HepG2 (cell line): ENCODE measurements around the gene PAIP2. TPM values are rescaled to one million over a fixed set of nuclear protein-coding genes. Genes with fewer than 3 reads are reported as not detected.

Experiments used
- HDAC2 ChIP-seq: sonication (generic); formaldehyde crosslinking; IDR thresholded peaks from 2 replicates; pipeline ENCODE4 v1.4.0; 2020; ENCODE audit warnings: missing genetic modification reagents
- IKZF4 ChIP-seq: sonication (generic); formaldehyde crosslinking; IDR thresholded peaks from 2 replicates; pipeline ENCODE4 v1.5.1; 2020; ENCODE audit warnings: borderline replicate concordance, mild to moderate bottlenecking, low read depth, missing genetic modification reagents; ENCODE audit errors: not compliant biosample characterization
- KAT7 ChIP-seq: IDR thresholded peaks from 2 replicates; pipeline ENCODE4 v1.6.1; 2018; ENCODE audit warnings: borderline replicate concordance, missing compliant biosample characterization
- KLF15 ChIP-seq: sonication (generic); formaldehyde crosslinking; IDR thresholded peaks from 2 replicates; pipeline ENCODE4 v1.8.1; 2023; ENCODE audit warnings: borderline replicate concordance, mild to moderate bottlenecking, inconsistent platforms, missing genetic modification reagents, mixed read lengths
- KLF6 ChIP-seq: IDR thresholded peaks from 2 replicates; pipeline ENCODE4 v1.8.0; 2016; ENCODE audit warnings: missing biosample characterization, missing genetic modification reagents
- MYNN ChIP-seq: sonication (generic); formaldehyde crosslinking; IDR thresholded peaks from 2 replicates; pipeline ENCODE4 v1.4.0; 2020; ENCODE audit warnings: mild to moderate bottlenecking, low read depth, missing genetic modification reagents
- NR2C2 ChIP-seq: sonication (generic); formaldehyde crosslinking; IDR thresholded peaks from 2 replicates; pipeline ENCODE4 v1.4.0; 2020; ENCODE audit warnings: missing genetic modification reagents, mild to moderate bottlenecking, moderate library complexity, borderline replicate concordance
- PPARG ChIP-seq: conservative IDR thresholded peaks from 2 replicates; pipeline ENCODE4 v1.6.1; 2016; ENCODE audit warnings: missing biosample characterization, missing genetic modification reagents
- RBM39 ChIP-seq: fragments of 200-400 bp; formaldehyde crosslinking; IDR thresholded peaks from one replicate; pipeline ENCODE4 v1.6.1; 2018; ENCODE audit warnings: antibody characterized with exemption, mild to moderate bottlenecking, low read depth, low read length; ENCODE audit not compliant: poor library complexity, severe bottlenecking
- SAP130 ChIP-seq: IDR thresholded peaks from 2 replicates; pipeline ENCODE4 v1.6.1; 2016; ENCODE audit warnings: low read depth
- SCMH1 ChIP-seq: sonication (generic); formaldehyde crosslinking; IDR thresholded peaks from 2 replicates; pipeline ENCODE4 v1.9.0; 2021; ENCODE audit warnings: missing genetic modification reagents, mild to moderate bottlenecking, borderline replicate concordance
- SOX6 ChIP-seq, 2 experiments: fragments of 450-650 bp in 1 of 2; sonication (generic) in 1 of 2; formaldehyde crosslinking in 1 of 2; IDR thresholded peaks; 2 replicates each; pipeline versions ENCODE4 v1.4.0 to v1.6.1; 2017 to 2020; ENCODE audit warnings: antibody characterized with exemption in 1 of 2, mild to moderate bottlenecking in 1 of 2, missing genetic modification reagents in 1 of 2
- TARDBP ChIP-seq: sonication (generic); formaldehyde crosslinking; IDR thresholded peaks from 2 replicates; pipeline ENCODE4 v1.8.0; 2022; ENCODE audit warnings: mild to moderate bottlenecking, missing genetic modification reagents
- ZBTB3 ChIP-seq: sonication (generic); formaldehyde crosslinking; IDR thresholded peaks from 2 replicates; pipeline ENCODE4 v1.4.0; 2020; ENCODE audit warnings: low read depth, mild to moderate bottlenecking, moderate library complexity, missing genetic modification reagents, borderline replicate concordance
- ZNF230 ChIP-seq: sonication (generic); formaldehyde crosslinking; IDR thresholded peaks from 2 replicates; pipeline ENCODE4 v1.4.0; 2020; ENCODE audit warnings: mild to moderate bottlenecking, missing genetic modification reagents
- ZNF431 ChIP-seq: sonication (generic); formaldehyde crosslinking; IDR thresholded peaks from 2 replicates; pipeline ENCODE4 v1.9.0; 2022; ENCODE audit warnings: missing genetic modification reagents, low read depth, mild to moderate bottlenecking, borderline replicate concordance
- ZNF703 ChIP-seq: sonication (generic); formaldehyde crosslinking; IDR thresholded peaks from 2 replicates; pipeline ENCODE4 v1.5.1; 2020; ENCODE audit warnings: missing genetic modification reagents, mild to moderate bottlenecking, moderate library complexity, borderline replicate concordance
- ZNF766 ChIP-seq: sonication (generic); formaldehyde crosslinking; IDR thresholded peaks from 2 replicates; pipeline ENCODE4 v1.5.0; 2020; ENCODE audit warnings: missing genetic modification reagents, borderline replicate concordance
- ZSCAN21 ChIP-seq: sonication (generic); formaldehyde crosslinking; IDR thresholded peaks from 2 replicates; pipeline ENCODE4 v1.8.0; 2022; ENCODE audit warnings: mild to moderate bottlenecking, missing genetic modification reagents, moderate library complexity, borderline replicate concordance
- polyA plus RNA-seq, 8 experiments: library from polyadenylated mRNA; depleted of rRNA in 3 of 8; stranded (reverse) in 7 of 8; unstranded in 1 of 8; fragments of >200 nt; fragmentation: Illumina TruSeq in 4 of 8; extraction: Trizol in 4 of 8; gene quantifications; 2 replicates each; pipeline versions ENCODE4 v1.2.1 to v1.2.3, GENCODE V29; 2011 to 2016; ENCODE audit warnings: low read depth in 4 of 8, missing spikeins in 1 of 8, mixed read lengths in 1 of 8; ENCODE audit not compliant: insufficient read depth in 1 of 8
- total RNA-seq, 5 experiments: library from RNA; depleted of rRNA; stranded (reverse); fragments of >200 nt; fragmentation: Illumina TruSeq; extraction: Trizol; gene quantifications; 2 replicates each; pipeline ENCODE4 v1.2.3, GENCODE V29; 2016; ENCODE audit warnings: low read depth in 1 of 5
- TF ChIP-seq, protein P1 (sequence below): sonication (generic); formaldehyde crosslinking; IDR thresholded peaks from 2 replicates; pipeline ENCODE4 v1.4.0; 2020; ENCODE audit warnings: missing genetic modification reagents, low read depth, mild to moderate bottlenecking, borderline replicate concordance
- TF ChIP-seq, protein P2 (sequence below): conservative IDR thresholded peaks from 2 replicates; pipeline ENCODE4 v1.6.1; 2018; ENCODE audit warnings: missing genetic modification reagents
- TF ChIP-seq, protein P3 (sequence below): sonication (generic); formaldehyde crosslinking; IDR thresholded peaks from 2 replicates; pipeline ENCODE4 v1.8.1; 2023; ENCODE audit warnings: missing genetic modification reagents, mild to moderate bottlenecking, borderline replicate concordance
- TF ChIP-seq, protein P4 (sequence below): sonication (generic); formaldehyde crosslinking; conservative IDR thresholded peaks from 2 replicates; pipeline ENCODE4 v1.8.0; 2022; ENCODE audit warnings: low read depth, missing genetic modification reagents

PAIP2 gene
- total and polyA plus RNA-seq, 2 of the 13 experiments (the other 11 are each of a cell fraction or from before 2014, with no cell fraction given), result 61.5 to 76.3 TPM

DNA sequence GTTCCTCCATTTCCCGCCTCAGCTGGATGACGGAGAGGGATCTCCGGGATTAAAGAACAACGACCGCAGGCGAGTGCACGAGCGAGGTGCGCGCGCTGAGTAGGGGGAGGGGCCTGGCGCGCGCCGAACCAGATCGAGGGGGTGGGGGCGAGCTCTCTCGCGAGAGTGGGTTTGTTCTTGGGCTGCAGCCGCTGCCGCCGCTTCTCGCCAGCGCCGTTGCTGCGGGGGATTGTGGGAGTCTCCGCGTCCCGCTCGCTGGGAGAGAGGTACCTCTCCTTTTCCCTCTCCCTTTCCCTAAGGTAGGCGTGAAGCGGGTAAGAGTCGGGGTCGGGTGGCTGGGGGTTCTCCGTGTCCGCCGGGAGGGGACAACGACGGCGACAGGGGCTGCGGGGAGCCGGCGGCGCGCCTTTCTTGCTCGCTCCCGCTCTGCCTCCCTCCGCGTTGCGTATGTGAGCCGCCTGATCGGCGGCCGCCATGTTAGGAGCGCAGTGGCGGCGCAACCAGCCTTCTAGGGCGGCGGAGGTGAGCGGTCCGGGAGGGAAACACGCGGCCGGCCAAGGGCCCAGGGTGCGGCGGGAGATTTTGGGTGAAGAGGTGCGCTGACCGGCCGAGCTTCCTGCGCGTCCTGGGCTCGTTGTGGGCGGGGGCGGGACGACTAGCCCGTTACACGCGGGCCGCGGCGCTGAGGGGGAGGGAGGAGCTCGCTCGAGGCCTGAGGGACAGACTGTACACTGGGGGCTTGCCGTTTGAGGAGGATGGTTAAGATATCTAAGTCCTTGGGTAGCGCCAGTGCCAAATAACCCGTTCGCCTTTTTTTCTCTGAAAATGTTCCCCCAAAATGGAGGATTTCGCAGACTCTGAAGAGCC lies 47.9 kb upstream of the PAIP2 start, which contains the start of gene MATR3 (continued):
- TF ChIP-seq IKZF4 (CRISPR knock-in tag) (peak; percentile 86), KLF15 (CRISPR knock-in tag) (no peak), HDAC2 (CRISPR knock-in tag) (peak; percentile 30; the same call in 1 of the 2 replicates), ZNF230 (CRISPR knock-in tag) (peak; percentile 79), ZNF766 (CRISPR knock-in tag) (0 out of 2 replicates have a peak, but pooled peaks have one; percentile 63), ZNF431 (CRISPR knock-in tag) (peak; percentile 69; the same call in 1 of the 2 replicates), TARDBP (CRISPR knock-in tag) (peak; percentile 64), SCMH1 (CRISPR knock-in tag) (no peak), NR2C2 (CRISPR knock-in tag) (peak; percentile 50; the same call in 1 of the 2 replicates), SAP130 (peak; percentile 81), ZBTB3 (CRISPR knock-in tag) (peak; percentile 80; the same call in 1 of the 2 replicates), SOX6 (IDR thresholded peaks at IDR 0.05) (no peak), SOX6 (CRISPR knock-in tag; IDR thresholded peaks at IDR 0.05) (peak; percentile 41; the same call in 1 of the 2 replicates), KAT7 (CRISPR knock-in tag) (peak; percentile 92), RBM39 (peak; percentile 94), KLF6 (peak; percentile 64; the same call in 1 of the 2 replicates), MYNN (CRISPR knock-in tag) (0 out of 2 replicates have a peak, but pooled peaks have one; percentile 31), ZNF703 (CRISPR knock-in tag) (no peak), PPARG (CRISPR knock-in tag) (no peak), ZSCAN21 (peak; percentile 73; the same call in 1 of the 2 replicates)
- TF ChIP-seq, protein P1, sequence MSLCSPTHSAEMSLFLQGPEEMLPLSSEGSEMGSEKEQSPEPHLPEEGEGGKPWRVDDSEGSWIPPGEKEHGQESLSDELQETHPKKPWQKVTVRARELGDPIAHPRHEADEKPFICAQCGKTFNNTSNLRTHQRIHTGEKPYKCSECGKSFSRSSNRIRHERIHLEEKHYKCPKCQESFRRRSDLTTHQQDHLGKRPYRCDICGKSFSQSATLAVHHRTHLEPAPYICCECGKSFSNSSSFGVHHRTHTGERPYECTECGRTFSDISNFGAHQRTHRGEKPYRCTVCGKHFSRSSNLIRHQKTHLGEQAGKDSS (CRISPR knock-in tag), result no peak
- TF ChIP-seq, protein P2, sequence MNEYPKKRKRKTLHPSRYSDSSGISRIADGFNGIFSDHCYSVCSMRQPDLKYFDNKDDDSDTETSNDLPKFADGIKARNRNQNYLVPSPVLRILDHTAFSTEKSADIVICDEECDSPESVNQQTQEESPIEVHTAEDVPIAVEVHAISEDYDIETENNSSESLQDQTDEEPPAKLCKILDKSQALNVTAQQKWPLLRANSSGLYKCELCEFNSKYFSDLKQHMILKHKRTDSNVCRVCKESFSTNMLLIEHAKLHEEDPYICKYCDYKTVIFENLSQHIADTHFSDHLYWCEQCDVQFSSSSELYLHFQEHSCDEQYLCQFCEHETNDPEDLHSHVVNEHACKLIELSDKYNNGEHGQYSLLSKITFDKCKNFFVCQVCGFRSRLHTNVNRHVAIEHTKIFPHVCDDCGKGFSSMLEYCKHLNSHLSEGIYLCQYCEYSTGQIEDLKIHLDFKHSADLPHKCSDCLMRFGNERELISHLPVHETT (CRISPR knock-in tag), result peak; percentile 45; the same call in 1 of the 2 replicates
- TF ChIP-seq, protein P3, sequence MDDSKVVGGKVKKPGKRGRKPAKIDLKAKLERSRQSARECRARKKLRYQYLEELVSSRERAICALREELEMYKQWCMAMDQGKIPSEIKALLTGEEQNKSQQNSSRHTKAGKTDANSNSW, result peak; percentile 91; the same call in 1 of the 2 replicates
- TF ChIP-seq, protein P4, sequence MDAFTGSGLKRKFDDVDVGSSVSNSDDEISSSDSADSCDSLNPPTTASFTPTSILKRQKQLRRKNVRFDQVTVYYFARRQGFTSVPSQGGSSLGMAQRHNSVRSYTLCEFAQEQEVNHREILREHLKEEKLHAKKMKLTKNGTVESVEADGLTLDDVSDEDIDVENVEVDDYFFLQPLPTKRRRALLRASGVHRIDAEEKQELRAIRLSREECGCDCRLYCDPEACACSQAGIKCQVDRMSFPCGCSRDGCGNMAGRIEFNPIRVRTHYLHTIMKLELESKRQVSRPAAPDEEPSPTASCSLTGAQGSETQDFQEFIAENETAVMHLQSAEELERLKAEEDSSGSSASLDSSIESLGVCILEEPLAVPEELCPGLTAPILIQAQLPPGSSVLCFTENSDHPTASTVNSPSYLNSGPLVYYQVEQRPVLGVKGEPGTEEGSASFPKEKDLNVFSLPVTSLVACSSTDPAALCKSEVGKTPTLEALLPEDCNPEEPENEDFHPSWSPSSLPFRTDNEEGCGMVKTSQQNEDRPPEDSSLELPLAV (CRISPR knock-in tag), result no peak
